Measurements from ENCODE around the gene FOXP1.

DNA sequence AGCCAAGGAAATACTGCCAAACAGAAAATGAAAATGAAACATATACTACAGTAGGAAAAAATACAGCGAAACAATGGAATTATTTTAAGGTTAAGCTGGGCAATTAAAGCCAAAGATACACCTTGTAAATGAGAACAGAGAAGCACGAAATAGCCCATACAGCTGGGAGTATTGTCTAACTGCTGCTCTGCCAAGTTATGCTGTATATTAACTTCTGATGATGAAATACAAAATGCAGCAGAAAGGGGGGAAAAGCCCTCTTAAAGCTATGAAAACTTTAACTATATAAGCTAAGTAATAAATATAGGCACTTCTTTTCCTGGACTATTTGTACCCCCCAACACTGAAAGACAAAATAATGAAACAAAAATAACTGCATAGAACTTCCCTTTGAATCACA lies 449.0 kb downstream of the FOXP1 start:
- TF ChIP-seq, protein P1, sequence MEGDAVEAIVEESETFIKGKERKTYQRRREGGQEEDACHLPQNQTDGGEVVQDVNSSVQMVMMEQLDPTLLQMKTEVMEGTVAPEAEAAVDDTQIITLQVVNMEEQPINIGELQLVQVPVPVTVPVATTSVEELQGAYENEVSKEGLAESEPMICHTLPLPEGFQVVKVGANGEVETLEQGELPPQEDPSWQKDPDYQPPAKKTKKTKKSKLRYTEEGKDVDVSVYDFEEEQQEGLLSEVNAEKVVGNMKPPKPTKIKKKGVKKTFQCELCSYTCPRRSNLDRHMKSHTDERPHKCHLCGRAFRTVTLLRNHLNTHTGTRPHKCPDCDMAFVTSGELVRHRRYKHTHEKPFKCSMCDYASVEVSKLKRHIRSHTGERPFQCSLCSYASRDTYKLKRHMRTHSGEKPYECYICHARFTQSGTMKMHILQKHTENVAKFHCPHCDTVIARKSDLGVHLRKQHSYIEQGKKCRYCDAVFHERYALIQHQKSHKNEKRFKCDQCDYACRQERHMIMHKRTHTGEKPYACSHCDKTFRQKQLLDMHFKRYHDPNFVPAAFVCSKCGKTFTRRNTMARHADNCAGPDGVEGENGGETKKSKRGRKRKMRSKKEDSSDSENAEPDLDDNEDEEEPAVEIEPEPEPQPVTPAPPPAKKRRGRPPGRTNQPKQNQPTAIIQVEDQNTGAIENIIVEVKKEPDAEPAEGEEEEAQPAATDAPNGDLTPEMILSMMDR (IDR thresholded peaks at IDR 0.05) = no peak
- TF ChIP-seq EP300 (IDR thresholded peaks at IDR 0.05) = no peak
